Natural killer cell (primary cell): ENCODE measurements around the gene MYH15. TPM values are rescaled to one million over a fixed set of nuclear protein-coding genes. Genes with fewer than 3 reads are reported as not detected.

Experiments
- ATAC-seq, 3 donors: fragments of 150-1000 bp in 2 of 3; fragments of 200-7000 bp in 1 of 3; cut with Tn5 transposase; 1 replicate in 1 of 3; 2 replicates in 2 of 3; pipeline ENCODE4 v1.10.0; 2021; ENCODE audit warnings: mild to moderate bottlenecking in 2 of 3, moderate library complexity in 2 of 3
- DNase-seq, 2 donors: peaks; one replicate each; pipeline versions ENCODE4 v3.0.0 to v3.0.0-alpha.2; 2013 to 2021; ENCODE audit warnings: mixed read lengths in 1 of 2
- H3K27ac ChIP-seq: one replicate; pipeline ENCODE4 v1.5.1; 2013; ENCODE audit warnings: mild to moderate bottlenecking, low read length
- H3K27me3 ChIP-seq: one replicate; pipeline ENCODE4 v1.6.1; 2013; ENCODE audit warnings: low read length; ENCODE audit not compliant: control insufficient read depth, insufficient read depth
- H3K36me3 ChIP-seq: one replicate; pipeline ENCODE4 v1.6.1; 2013; ENCODE audit warnings: low read length; ENCODE audit not compliant: control insufficient read depth, insufficient read depth
- H3K4me1 ChIP-seq: one replicate; pipeline ENCODE4 v1.6.1; 2013; ENCODE audit warnings: low read length; ENCODE audit not compliant: control insufficient read depth, insufficient read depth
- H3K4me3 ChIP-seq: one replicate; pipeline ENCODE4 v1.5.1; 2013; ENCODE audit warnings: low read length
- H3K9me3 ChIP-seq: one replicate; pipeline ENCODE4 v1.6.1; 2013; ENCODE audit warnings: low read length; ENCODE audit not compliant: control insufficient read depth, insufficient read depth
- H3K27ac Mint-ChIP-seq, 2 donors: one replicate each; pipeline ENCODE4 v1.8.0; 2022; ENCODE audit warnings: mild to moderate bottlenecking in 2 of 2, mixed read lengths in 2 of 2, moderate library complexity in 1 of 2
- H3K27me3 Mint-ChIP-seq, 2 donors: one replicate each; pipeline ENCODE4 v1.8.0; 2022; ENCODE audit warnings: low read depth in 2 of 2, mixed read lengths in 2 of 2
- H3K36me3 Mint-ChIP-seq: one replicate; pipeline ENCODE4 v1.8.0; 2022; ENCODE audit warnings: mixed read lengths
- H3K4me1 Mint-ChIP-seq, 2 donors: one replicate each; pipeline ENCODE4 v1.8.0; 2022; ENCODE audit warnings: mixed read lengths in 2 of 2
- H3K4me3 Mint-ChIP-seq: one replicate; pipeline ENCODE4 v1.8.0; 2022; ENCODE audit warnings: mild to moderate bottlenecking, moderate library complexity, mixed read lengths
- H3K9me3 Mint-ChIP-seq, 2 donors: one replicate each; pipeline ENCODE4 v1.8.0; 2022; ENCODE audit warnings: mixed read lengths in 2 of 2
- CTCF ChIP-seq: fragments of 200-600 bp; IDR thresholded peaks from one replicate; pipeline ENCODE4 v1.8.0; 2022; ENCODE audit warnings: antibody characterized with exemption
- WGBS: methylation state at CpG from one replicate; pipeline ENCODE4 v1.1.7; 2013; ENCODE audit warnings: missing lambda C conversion rate; ENCODE audit not compliant: insufficient coverage; 5-methylcytosine and 5-hydroxymethylcytosine counted together
- intact Hi-C: fragments of 100-400 bp; cut with micrococcal nuclease; formaldehyde crosslinking; loops from one replicate; pipeline ENCODE4 v1.14.2; 2022
- total RNA-seq, 4 donors: library from RNA; stranded (reverse); fragments of 120-200 nt in 1 of 4; gene quantifications; one replicate each; pipeline versions ENCODE4 v1.2.3 to v1.2.4, GENCODE V29; 2013 to 2022

Gene MYH15
- total RNA-seq, 3 donors from 2014 or later (not counting 1 experiment from before 2014, with no cell fraction given): 0.05 TPM; not detected in 2

- ATAC-seq (peak in 1 of 3 donors; percentile 31), DNase-seq (no peak)
- Mint-ChIP-seq H3K9me3 (no peaks in the 10 kb centered on the region), H3K4me3 (no peak overlapping the region), H3K4me1 (peaks cover 18 to 23% of the 10 kb centered on the region in 2 donors), H3K27me3 (no peaks in the 10 kb centered on the region), H3K36me3 (no peaks in the 10 kb centered on the region), H3K27ac (no peak overlapping the region)
- H3K27ac ChIP-seq: no peak overlapping the region
- H3K9me3 ChIP-seq: no peaks in the 10 kb centered on the region
- no peak for TF ChIP-seq CTCF
- no peak overlapping the region for H3K4me3 ChIP-seq
- H3K4me1 ChIP-seq: peaks cover 7% of the 10 kb centered on the region
- intact Hi-C loops: no loop called here
- WGBS: 100% methylated on average over 1 of the region's 1 CpG
- no peaks in the 10 kb centered on the region for H3K27me3 ChIP-seq
- no peaks in the 10 kb centered on the region for H3K36me3 ChIP-seq
Observed at GRCh38 chr3:108387063-108387462, 123.3 kb downstream of the MYH15 start.

GRCh38 chr3:108383306-108383705 is 127.1 kb downstream of the MYH15 start:
- ATAC-seq (no peak), DNase-seq (no peak)
- Histone ChIP-seq H3K4me1 (peaks cover under 1% of the 10 kb centered on the region), H3K27me3 (no peaks in the 10 kb centered on the region), H3K9me3 (no peaks in the 10 kb centered on the region), H3K4me3 (no peak overlapping the region), H3K36me3 (no peaks in the 10 kb centered on the region), H3K27ac (no peak overlapping the region)
- Mint-ChIP-seq H3K4me3 (no peak overlapping the region), H3K36me3 (no peaks in the 10 kb centered on the region), H3K27ac (no peak overlapping the region), H3K9me3 (peaks cover 0 to 2% of the 10 kb centered on the region in 2 donors), H3K27me3 (no peaks in the 10 kb centered on the region), H3K4me1 (peaks cover 10 to 17% of the 10 kb centered on the region in 2 donors)
- intact Hi-C loops: no loop called here
- no peak for TF ChIP-seq CTCF

GRCh38 chr3:108381529-108382140 is 128.8 kb downstream of the MYH15 start:
- no peak for DNase-seq
- WGBS: 53% methylated on average over 3 of the region's 3 CpGs

More at GRCh38 chr3:108381529-108382140, 128.8 kb downstream of the MYH15 start:
- Mint-ChIP-seq H3K27ac (no peak overlapping the region), H3K27me3 (no peaks in the 10 kb centered on the region), H3K4me1 (peaks cover 0 to under 1% of the 10 kb centered on the region in 2 donors), H3K36me3 (no peaks in the 10 kb centered on the region), H3K4me3 (no peak overlapping the region), H3K9me3 (peaks cover 0 to 2% of the 10 kb centered on the region in 2 donors)
- TF ChIP-seq CTCF: no peak
- H3K27me3 ChIP-seq: no peaks in the 10 kb centered on the region
- H3K9me3 ChIP-seq: no peaks in the 10 kb centered on the region
- no peak overlapping the region for H3K4me3 ChIP-seq
- H3K4me1 ChIP-seq: no peaks in the 10 kb centered on the region
- H3K27ac ChIP-seq: no peak overlapping the region
- no peak for ATAC-seq
- H3K36me3 ChIP-seq: no peaks in the 10 kb centered on the region
- intact Hi-C loops: no loop called here
